Measurements from ENCODE around the gene MFAP4.

The MFAP4 gene

DNA sequence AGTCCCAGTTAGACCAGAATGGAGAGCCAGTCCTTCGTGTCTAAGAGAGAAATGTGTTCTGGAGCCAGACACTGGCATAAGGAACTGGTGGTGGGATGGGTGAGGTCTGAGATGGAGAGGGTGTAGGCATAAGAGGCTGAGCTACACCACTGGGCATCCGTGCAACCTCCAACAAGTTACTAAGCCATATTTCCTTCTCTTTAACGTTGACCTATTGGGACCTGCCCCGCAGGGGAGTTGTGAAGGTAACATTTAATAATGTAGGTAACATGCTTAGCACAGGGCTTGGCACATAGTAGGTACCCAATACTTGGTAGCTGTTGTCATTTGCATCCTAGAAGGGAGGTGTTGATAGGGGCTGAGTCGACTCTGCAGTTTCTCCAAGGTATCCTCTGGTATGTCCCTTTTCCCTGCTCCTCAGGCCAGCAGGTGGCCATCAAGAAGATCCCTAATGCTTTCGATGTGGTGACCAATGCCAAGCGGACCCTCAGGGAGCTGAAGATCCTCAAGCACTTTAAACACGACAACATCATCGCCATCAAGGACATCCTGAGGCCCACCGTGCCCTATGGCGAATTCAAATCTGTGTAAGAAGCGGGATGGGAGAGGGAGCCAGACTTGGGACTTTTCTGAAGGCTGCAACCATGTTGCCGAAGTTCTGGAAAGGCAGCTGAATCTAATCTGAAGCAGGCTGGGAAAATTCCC, 7.5 kb downstream of the MFAP4 start:
- DNase-seq (ENCODE audit: low spot score), result no peak
- POLR2A ChIA-PET (ENCODE audit: low non-redundant PET), result no interaction called here
- TF ChIP-seq, protein P1, sequence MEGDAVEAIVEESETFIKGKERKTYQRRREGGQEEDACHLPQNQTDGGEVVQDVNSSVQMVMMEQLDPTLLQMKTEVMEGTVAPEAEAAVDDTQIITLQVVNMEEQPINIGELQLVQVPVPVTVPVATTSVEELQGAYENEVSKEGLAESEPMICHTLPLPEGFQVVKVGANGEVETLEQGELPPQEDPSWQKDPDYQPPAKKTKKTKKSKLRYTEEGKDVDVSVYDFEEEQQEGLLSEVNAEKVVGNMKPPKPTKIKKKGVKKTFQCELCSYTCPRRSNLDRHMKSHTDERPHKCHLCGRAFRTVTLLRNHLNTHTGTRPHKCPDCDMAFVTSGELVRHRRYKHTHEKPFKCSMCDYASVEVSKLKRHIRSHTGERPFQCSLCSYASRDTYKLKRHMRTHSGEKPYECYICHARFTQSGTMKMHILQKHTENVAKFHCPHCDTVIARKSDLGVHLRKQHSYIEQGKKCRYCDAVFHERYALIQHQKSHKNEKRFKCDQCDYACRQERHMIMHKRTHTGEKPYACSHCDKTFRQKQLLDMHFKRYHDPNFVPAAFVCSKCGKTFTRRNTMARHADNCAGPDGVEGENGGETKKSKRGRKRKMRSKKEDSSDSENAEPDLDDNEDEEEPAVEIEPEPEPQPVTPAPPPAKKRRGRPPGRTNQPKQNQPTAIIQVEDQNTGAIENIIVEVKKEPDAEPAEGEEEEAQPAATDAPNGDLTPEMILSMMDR (conservative IDR thresholded peaks at IDR 0.05; ENCODE audit: low read depth), result no peak
- CTCF ChIA-PET, result interaction anchor here (0.7 kb wide), 1 partner anchor 368 kb away, joined by 3 read pairs; the partner anchor contains the start of gene ALDH3A1
- peak overlapping the region; percentile 99 for H3K27ac ChIP-seq

DNA sequence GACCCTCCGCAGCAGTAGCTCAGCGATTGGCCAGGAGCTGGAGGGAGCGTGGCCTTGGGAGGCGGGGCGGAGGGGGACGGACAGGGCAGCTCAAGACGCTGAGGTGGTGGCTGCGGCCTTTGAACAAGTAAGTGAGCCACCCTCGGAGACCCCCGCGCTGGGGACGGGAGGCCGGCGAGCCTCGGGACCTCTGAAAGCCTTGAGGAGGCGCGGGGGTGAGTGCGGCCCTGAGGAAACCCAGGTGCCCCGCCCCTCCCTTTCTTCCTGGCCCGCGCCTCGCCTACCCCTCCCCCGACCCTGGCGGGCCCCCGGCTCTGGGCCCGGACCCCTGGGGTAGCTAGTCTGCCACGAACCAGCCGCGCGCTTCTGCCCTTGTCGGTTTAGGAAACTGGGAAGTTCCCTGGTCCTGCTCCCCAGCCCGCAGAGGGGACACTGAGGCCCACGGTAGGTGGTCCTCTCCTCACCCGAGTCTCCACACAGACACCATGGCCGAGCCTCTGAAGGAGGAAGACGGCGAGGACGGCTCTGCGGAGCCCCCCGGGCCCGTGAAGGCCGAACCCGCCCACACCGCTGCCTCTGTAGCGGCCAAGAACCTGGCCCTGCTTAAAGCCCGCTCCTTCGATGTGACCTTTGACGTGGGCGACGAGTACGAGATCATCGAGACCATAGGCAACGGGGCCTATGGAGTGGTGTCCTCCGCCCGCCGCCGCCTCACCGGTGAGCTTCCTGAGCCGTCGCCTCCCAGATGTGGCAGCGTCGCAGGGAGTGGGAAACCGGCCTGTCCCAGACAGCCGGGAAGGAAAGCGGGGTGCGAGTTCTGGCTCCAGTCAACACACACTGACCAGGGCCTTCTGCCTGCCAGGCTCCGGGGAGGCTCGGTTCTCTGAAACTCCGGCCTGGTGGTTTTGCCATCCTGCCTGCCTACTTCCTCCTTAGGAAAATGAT, 8.3 kb downstream of the MFAP4 start, which contains the start of gene MAPK7:
MAPK7 (plus strand) TSS at position 83 of the 945 bp plus-strand sequence; CDS start at position 486, 403 bp downstream.
- CTCF ChIA-PET, result interaction anchor here (0.5 to 1.9 kb wide), 2 partner anchors 9 to 16 kb away, joined by 3 to 8 read pairs; partner anchors contain the start of gene B9D1
- peak within 1 kb of the TSS; percentile 99 for H3K27ac ChIP-seq
- no peak for DNase-seq (ENCODE audit: low spot score)
- POLR2A ChIA-PET (ENCODE audit: low non-redundant PET), result interaction anchor here (0.5 to 1.5 kb wide), 3 partner anchors 8 to 69 kb away, joined by 3 to 6 read pairs (median 4); partner anchors contain the start of genes B9D1 and MFAP4
- TF ChIP-seq, protein P1 (conservative IDR thresholded peaks at IDR 0.05; ENCODE audit: low read depth), result no peak

DNA sequence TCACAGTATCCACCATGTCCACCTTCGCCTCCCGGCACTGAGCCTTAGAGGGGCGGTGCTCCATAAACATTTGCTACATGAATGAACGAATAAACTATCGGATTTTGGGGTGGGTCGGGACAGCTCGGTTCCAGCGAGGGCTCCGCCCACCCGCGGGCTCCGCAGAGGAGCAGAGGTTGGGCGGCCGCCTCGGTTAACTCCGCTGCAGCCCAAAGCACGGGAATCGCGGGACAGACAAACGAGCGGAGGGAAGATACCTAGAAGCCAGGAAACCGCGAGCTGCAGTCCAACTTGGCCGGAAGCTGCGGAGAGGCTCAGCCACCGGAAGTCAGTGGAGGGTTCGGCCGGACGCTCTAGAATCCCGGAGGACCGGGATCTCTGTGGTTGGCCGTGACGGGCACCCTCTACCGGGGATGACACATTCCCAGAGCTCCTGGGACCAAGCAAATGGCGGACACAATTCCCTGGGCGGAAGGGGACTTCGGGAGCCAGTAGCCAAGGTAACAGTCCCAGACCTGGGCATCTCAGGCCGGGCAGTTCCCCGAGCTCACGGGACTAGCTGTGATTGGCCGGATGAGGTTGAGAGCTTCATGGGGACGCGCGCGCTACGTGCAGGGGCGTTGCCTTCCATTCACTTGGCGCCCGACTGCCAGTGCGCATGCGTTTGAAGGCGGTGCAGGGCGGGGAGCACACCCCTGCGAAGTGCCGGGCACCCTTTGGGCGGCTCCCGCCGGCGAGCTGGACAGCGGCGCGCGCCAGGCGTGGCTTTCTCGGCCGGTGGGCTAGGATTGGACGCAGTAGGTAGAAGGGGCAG, 9.2 kb downstream of the MFAP4 start:
- ChIA-PET POLR2A (ENCODE audit: low non-redundant PET) (interaction anchor here (0.5 to 1.5 kb wide), 4 partner anchors 9 to 69 kb away, joined by 3 to 6 read pairs (median 4); partner anchors contain the start of genes B9D1 and MFAP4), CTCF (interaction anchor here (0.5 to 1.9 kb wide), 3 partner anchors 8 to 69 kb away, joined by 3 to 8 read pairs (median 6); partner anchors contain the start of gene B9D1)
- peak overlapping the region; percentile 99 for H3K27ac ChIP-seq
- DNase-seq (ENCODE audit: low spot score), result peak; percentile 99
- TF ChIP-seq, protein P1 (conservative IDR thresholded peaks at IDR 0.05; ENCODE audit: low read depth), result no peak

DNA sequence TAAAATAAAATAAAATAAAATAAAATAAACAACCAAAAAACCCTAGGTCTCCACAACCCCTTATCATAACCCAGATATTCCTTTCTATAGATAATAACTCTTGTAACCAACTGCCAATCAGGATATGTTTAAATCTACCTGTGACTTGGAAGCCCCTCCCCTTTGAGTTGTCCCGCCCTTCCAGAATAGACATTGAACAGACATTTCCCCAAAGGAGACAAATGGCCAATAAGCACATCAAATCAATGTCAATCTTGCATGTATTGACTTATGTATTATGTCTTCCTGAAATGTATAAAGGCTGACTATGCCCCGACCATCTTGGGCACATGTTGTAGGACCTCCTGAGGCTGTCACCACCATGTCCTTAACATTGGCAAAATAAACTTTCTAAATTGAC, 10.2 kb downstream of the MFAP4 start:
- TF ChIP-seq, protein P1 (conservative IDR thresholded peaks at IDR 0.05; ENCODE audit: low read depth), result no peak
- ChIA-PET CTCF (interaction anchor here (1.0 to 1.9 kb wide), 2 partner anchors 14 to 70 kb away, joined by 6 to 8 read pairs; partner anchors contain the start of gene B9D1), POLR2A (ENCODE audit: low non-redundant PET) (interaction anchor here (0.6 kb wide), 1 partner anchor 33 kb away, joined by 3 read pairs; no protein-coding TSS in a partner anchor)
- H3K27ac ChIP-seq, result peak overlapping the region; percentile 66
- no peak for DNase-seq (ENCODE audit: low spot score)

DNA sequence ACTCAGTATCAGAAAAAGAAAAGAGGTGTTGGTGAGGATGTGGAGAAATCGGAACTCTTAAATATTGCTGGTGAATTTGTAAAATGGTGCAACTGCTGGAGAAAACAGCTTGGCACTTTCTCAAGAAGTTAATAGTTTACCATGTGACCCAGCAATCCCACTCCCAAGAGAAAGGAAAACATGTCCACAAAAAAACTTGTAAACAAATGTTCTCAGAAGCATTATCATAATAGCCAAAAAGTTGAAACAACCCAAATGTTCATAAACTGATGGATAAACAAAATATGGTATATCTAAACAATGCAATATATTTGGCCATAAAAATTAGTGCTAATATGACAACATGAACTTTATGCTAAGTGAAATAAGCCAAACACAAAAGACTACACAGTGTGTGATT, 11.3 kb downstream of the MFAP4 start:
- no peak overlapping the region for H3K27ac ChIP-seq
- DNase-seq (ENCODE audit: low spot score), result no peak
- CTCF ChIA-PET, result interaction anchor here (0.8 kb wide), 1 partner anchor 13 kb away, joined by 4 read pairs; the partner anchor contains the start of gene B9D1
- TF ChIP-seq, protein P1 (conservative IDR thresholded peaks at IDR 0.05; ENCODE audit: low read depth), result no peak
- POLR2A ChIA-PET (ENCODE audit: low non-redundant PET), result no interaction called here

Data from RWPE1 (cell line).